Ovary (tissue), 3 donors: ENCODE data around the gene CHD5.

ENCODE experiments used
- POLR2A ChIP-seq: fragments of 450-650 bp; IDR thresholded peaks from one replicate; pipeline ENCODE4 v1.6.1; 2017; ENCODE audit warnings: antibody characterized with exemption, mild to moderate bottlenecking, moderate library complexity
- TF ChIP-seq, protein P1 (sequence below), 3 donors: fragments of 450-650 bp in 2 of 3; fragments of 200-600 bp in 1 of 3; IDR thresholded peaks; one replicate each; pipeline versions ENCODE4 v1.5.1 to v1.8.0; 2016 to 2022; ENCODE audit warnings: antibody characterized with exemption in 3 of 3, mild to moderate bottlenecking in 1 of 3
- donor health status: DM: no; HTN: no; CAD: no.

- TF ChIP-seq POLR2A, result no peak
- TF ChIP-seq, protein P1, sequence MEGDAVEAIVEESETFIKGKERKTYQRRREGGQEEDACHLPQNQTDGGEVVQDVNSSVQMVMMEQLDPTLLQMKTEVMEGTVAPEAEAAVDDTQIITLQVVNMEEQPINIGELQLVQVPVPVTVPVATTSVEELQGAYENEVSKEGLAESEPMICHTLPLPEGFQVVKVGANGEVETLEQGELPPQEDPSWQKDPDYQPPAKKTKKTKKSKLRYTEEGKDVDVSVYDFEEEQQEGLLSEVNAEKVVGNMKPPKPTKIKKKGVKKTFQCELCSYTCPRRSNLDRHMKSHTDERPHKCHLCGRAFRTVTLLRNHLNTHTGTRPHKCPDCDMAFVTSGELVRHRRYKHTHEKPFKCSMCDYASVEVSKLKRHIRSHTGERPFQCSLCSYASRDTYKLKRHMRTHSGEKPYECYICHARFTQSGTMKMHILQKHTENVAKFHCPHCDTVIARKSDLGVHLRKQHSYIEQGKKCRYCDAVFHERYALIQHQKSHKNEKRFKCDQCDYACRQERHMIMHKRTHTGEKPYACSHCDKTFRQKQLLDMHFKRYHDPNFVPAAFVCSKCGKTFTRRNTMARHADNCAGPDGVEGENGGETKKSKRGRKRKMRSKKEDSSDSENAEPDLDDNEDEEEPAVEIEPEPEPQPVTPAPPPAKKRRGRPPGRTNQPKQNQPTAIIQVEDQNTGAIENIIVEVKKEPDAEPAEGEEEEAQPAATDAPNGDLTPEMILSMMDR (IDR thresholded peaks at IDR 0.05), result no peak
Observed at GRCh38 chr1:6105218-6105679, 74.9 kb downstream of the CHD5 start.
